ENCODE measurements around the gene FAM227B.

GRCh38 chr15:49309889-49310288, 310.7 kb downstream of the FAM227B start:
- TF ChIP-seq POLR2A (IDR thresholded peaks at IDR 0.05), result no peak
- TF ChIP-seq CTCF (IDR thresholded peaks at IDR 0.05), result no peak
- TF ChIP-seq EP300 (IDR thresholded peaks at IDR 0.05), result no peak
